Cardiac muscle cell (in vitro differentiated cells and primary cell): ENCODE results near the gene IRF9. TPM values are rescaled to one million over a fixed set of nuclear protein-coding genes. Genes with fewer than 3 reads are reported as not detected.

Experiments used
- DNase-seq, 2 donors: peaks; one replicate each; pipeline versions ENCODE4 v3.0.0 to v3.0.0-alpha.2; 2010 to 2017; ENCODE audit warnings: low read depth in 1 of 2, low spot score in 1 of 2
- H3K27ac ChIP-seq: fragments of 200-600 bp; sonication (generic); 2 replicates; pipeline ENCODE4 v1.5.1; 2016
- H3K27me3 ChIP-seq: fragments of 200-600 bp; sonication (generic); 2 replicates; pipeline ENCODE4 v1.6.0; 2016; ENCODE audit warnings: control low read depth
- H3K36me3 ChIP-seq: fragments of 200-600 bp; sonication (generic); 2 replicates; pipeline ENCODE4 v1.5.1; 2016; ENCODE audit warnings: control low read depth
- H3K4me1 ChIP-seq: fragments of 200-600 bp; sonication (generic); 2 replicates; pipeline ENCODE4 v1.8.1; 2017; ENCODE audit warnings: low read depth, mild to moderate bottlenecking, mixed run types
- H3K4me3 ChIP-seq: fragments of 200-600 bp; sonication (generic); 2 replicates; pipeline ENCODE4 v1.5.1; 2016; ENCODE audit warnings: mild to moderate bottlenecking
- H3K9me3 ChIP-seq: fragments of 200-600 bp; sonication (generic); 2 replicates; pipeline ENCODE4 v1.5.1; 2017; ENCODE audit warnings: low read depth, mild to moderate bottlenecking, control low read depth
- CTCF ChIP-seq: IDR thresholded peaks from 2 replicates; pipeline ENCODE4 v1.5.1; 2012; ENCODE audit warnings: low read depth, mild to moderate bottlenecking, low read length
- polyA plus RNA-seq: library from polyadenylated mRNA; unstranded; fragments of >200 nt; fragmentation: Nextera tagmentation; extraction: Ambion mirVana; gene quantifications from 2 replicates; pipeline ENCODE4 v1.2.1, GENCODE V29; 2016
- total RNA-seq: library from RNA; depleted of rRNA; stranded (reverse); fragments of >200 nt; gene quantifications from 2 replicates; pipeline ENCODE4 v1.2.3, GENCODE V29; 2016

IRF9 gene
- total and polyA plus RNA-seq, 2 experiments from 2014 or later: 29.1 to 35.4 TPM

GRCh38 chr14:24132976-24133375, 28.1 kb upstream of the IRF9 start:
- Histone ChIP-seq H3K36me3 (peaks cover 3% of the 10 kb centered on the region), H3K4me3 (no peak overlapping the region), H3K9me3 (no peaks in the 10 kb centered on the region), H3K27me3 (no peaks in the 10 kb centered on the region), H3K27ac (peak overlapping the region; percentile 96), H3K4me1 (peaks cover 40% of the 10 kb centered on the region)
- no peak for TF ChIP-seq CTCF
- DNase-seq: no peak

- H3K27ac ChIP-seq: no peak overlapping the region
- H3K4me3 ChIP-seq: no peak overlapping the region
- H3K27me3 ChIP-seq: no peaks in the 10 kb centered on the region
- peaks cover 11% of the 10 kb centered on the region for H3K36me3 ChIP-seq
- DNase-seq: no peak
- no peak for TF ChIP-seq CTCF
- peaks cover 40% of the 10 kb centered on the region for H3K4me1 ChIP-seq
- H3K9me3 ChIP-seq: no peaks in the 10 kb centered on the region
Measured at GRCh38 chr14:24133735-24134134, 27.3 kb upstream of the IRF9 start.

GRCh38 chr14:24135584-24135833, 25.6 kb upstream of the IRF9 start:
- H3K4me1 ChIP-seq: peaks cover 36% of the 10 kb centered on the region
- no peak for TF ChIP-seq CTCF
- no peak for DNase-seq
- no peaks in the 10 kb centered on the region for H3K9me3 ChIP-seq
- peak overlapping the region; percentile 63 for H3K4me3 ChIP-seq
- no peaks in the 10 kb centered on the region for H3K27me3 ChIP-seq
- H3K36me3 ChIP-seq: peaks cover 15% of the 10 kb centered on the region
- H3K27ac ChIP-seq: peak overlapping the region; percentile 69

- DNase-seq: peak; percentile 91 to 96
- H3K4me1 ChIP-seq: peaks cover 31% of the 10 kb centered on the region
- H3K4me3 ChIP-seq: peak within 1 kb of the TSS; percentile 63
- peak within 1 kb of the TSS; percentile 69 for H3K27ac ChIP-seq
- peaks cover 15% of the 10 kb centered on the region for H3K36me3 ChIP-seq
- no peaks in the 10 kb centered on the region for H3K27me3 ChIP-seq
- H3K9me3 ChIP-seq: no peaks in the 10 kb centered on the region
- no peak for TF ChIP-seq CTCF
Measured at GRCh38 chr14:24135834-24136683, 25.0 kb upstream of the IRF9 start, which contains the start of gene PSME1. TSS of gene PSME1 (plus strand) at chr14:24136194. CDS start at chr14:24136263, 69 bp downstream.

GRCh38 chr14:24136684-24137528, 24.2 kb upstream of the IRF9 start:
- TF ChIP-seq CTCF: no peak
- H3K27ac ChIP-seq: peak overlapping the region; percentile 25
- H3K27me3 ChIP-seq: no peaks in the 10 kb centered on the region
- H3K4me1 ChIP-seq: peaks cover 22% of the 10 kb centered on the region
- H3K36me3 ChIP-seq: peaks cover 15% of the 10 kb centered on the region
- peak overlapping the region; percentile 63 for H3K4me3 ChIP-seq
- no peaks in the 10 kb centered on the region for H3K9me3 ChIP-seq
- no peak for DNase-seq
